ENCODE results near the gene CLN5.

- TF ChIP-seq, protein P1, sequence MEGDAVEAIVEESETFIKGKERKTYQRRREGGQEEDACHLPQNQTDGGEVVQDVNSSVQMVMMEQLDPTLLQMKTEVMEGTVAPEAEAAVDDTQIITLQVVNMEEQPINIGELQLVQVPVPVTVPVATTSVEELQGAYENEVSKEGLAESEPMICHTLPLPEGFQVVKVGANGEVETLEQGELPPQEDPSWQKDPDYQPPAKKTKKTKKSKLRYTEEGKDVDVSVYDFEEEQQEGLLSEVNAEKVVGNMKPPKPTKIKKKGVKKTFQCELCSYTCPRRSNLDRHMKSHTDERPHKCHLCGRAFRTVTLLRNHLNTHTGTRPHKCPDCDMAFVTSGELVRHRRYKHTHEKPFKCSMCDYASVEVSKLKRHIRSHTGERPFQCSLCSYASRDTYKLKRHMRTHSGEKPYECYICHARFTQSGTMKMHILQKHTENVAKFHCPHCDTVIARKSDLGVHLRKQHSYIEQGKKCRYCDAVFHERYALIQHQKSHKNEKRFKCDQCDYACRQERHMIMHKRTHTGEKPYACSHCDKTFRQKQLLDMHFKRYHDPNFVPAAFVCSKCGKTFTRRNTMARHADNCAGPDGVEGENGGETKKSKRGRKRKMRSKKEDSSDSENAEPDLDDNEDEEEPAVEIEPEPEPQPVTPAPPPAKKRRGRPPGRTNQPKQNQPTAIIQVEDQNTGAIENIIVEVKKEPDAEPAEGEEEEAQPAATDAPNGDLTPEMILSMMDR (IDR thresholded peaks at IDR 0.05), result no peak
- no peak for TF ChIP-seq POLR2A (IDR thresholded peaks at IDR 0.05)
Measured at GRCh38 chr13:76942363-76942762, 49.5 kb upstream of the CLN5 start.

Measured in thyroid gland (tissue), 4 donors.